Measurements from ENCODE around the gene RESP18.

GRCh38 chr2:219362072-219362471 lies 29.5 kb upstream of the RESP18 start:
- TF ChIP-seq CTCF (IDR thresholded peaks at IDR 0.05) (no peak), POLR2A (IDR thresholded peaks at IDR 0.05) (no peak), EP300 (IDR thresholded peaks at IDR 0.05) (no peak)

All from tibial nerve (tissue), 4 donors.